Measurements from ENCODE around the gene TAAR5. TPM values are rescaled to one million over a fixed set of nuclear protein-coding genes. Genes with fewer than 3 reads are reported as not detected.

Gene TAAR5
- total and polyA plus RNA-seq, 2 experiments from 2014 or later: not detected

GRCh38 chr6:132552372-132552771 lies 37.2 kb downstream of the TAAR5 start, which contains the start of gene TAAR8:
TSS of gene TAAR8 (plus strand) at chr6:132552672. CDS start at chr6:132552693, 21 bp downstream.
- H3K9me2 ChIP-seq (replicated peaks; ENCODE audit: insufficient read depth): no peaks in the 10 kb centered on the region
- H3K27ac ChIP-seq: no peak within 1 kb of the TSS
- H3K27me3 ChIP-seq: no peaks in the 10 kb centered on the region
- no peaks in the 10 kb centered on the region for H3K36me3 ChIP-seq (replicated peaks; ENCODE audit: insufficient read depth, low read depth)
- no peak within 1 kb of the TSS for H3K4me2 ChIP-seq
- no peaks in the 10 kb centered on the region for H3K4me1 ChIP-seq (ENCODE audit: insufficient read depth)
- 98% methylated on average over 2 of the region's 2 CpGs for WGBS (ENCODE audit: low lambda C conversion rate, missing lambda C conversion rate)
- no peak within 1 kb of the TSS for H3K4me3 ChIP-seq
- no peak for DNase-seq (ENCODE audit: low spot score)
- TF ChIP-seq EZH2 (IDR thresholded peaks at IDR 0.05; ENCODE audit: borderline replicate concordance): no peak
- no peaks in the 10 kb centered on the region for H3K9me3 ChIP-seq (ENCODE audit: low read depth)
- H4K20me1 ChIP-seq (ENCODE audit: insufficient read depth, poor library complexity, severe bottlenecking): no peaks in the 10 kb centered on the region
- no peak within 1 kb of the TSS for H2AFZ ChIP-seq
- H3K79me2 ChIP-seq: no peaks in the 10 kb centered on the region

DNA sequence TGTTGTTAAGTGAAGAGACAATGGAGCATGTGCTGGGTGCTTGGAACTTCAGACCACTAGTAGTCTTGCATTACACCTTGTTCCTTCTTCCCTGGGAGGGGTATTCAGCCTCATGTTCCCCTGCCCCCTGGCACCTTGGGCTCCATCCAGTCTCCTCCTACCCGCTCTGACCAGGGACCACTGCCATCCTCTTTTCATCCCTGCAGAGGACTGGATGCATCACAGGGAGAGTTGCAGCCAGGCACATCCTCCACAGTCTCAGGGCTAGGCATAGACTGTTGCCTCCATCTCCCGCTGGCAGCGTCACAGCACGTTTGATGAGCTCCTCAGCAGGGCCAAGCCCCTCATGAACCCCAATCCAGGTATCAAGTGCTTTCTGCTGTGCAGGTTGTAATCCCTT lies 38.3 kb downstream of the TAAR5 start:
- no peaks in the 10 kb centered on the region for H3K4me1 ChIP-seq (ENCODE audit: insufficient read depth)
- no peak overlapping the region for H3K4me2 ChIP-seq
- no peak for DNase-seq (ENCODE audit: low spot score)
- H4K20me1 ChIP-seq (ENCODE audit: insufficient read depth, poor library complexity, severe bottlenecking): no peaks in the 10 kb centered on the region
- H3K27me3 ChIP-seq: no peaks in the 10 kb centered on the region
- H3K79me2 ChIP-seq: no peaks in the 10 kb centered on the region
- H3K36me3 ChIP-seq (replicated peaks; ENCODE audit: insufficient read depth, low read depth): no peaks in the 10 kb centered on the region
- H3K4me3 ChIP-seq: no peak overlapping the region
- H2AFZ ChIP-seq: no peak overlapping the region
- no peak overlapping the region for H3K27ac ChIP-seq
- 77% methylated on average over 4 of the region's 4 CpGs for WGBS (ENCODE audit: low lambda C conversion rate, missing lambda C conversion rate)
- H3K9me2 ChIP-seq (replicated peaks; ENCODE audit: insufficient read depth): no peaks in the 10 kb centered on the region
- no peaks in the 10 kb centered on the region for H3K9me3 ChIP-seq (ENCODE audit: low read depth)
- no peak for TF ChIP-seq EZH2phosphoT487 (IDR thresholded peaks at IDR 0.05; ENCODE audit: low read depth, severe bottlenecking, unreplicated experiment)
- TF ChIP-seq, protein P1, sequence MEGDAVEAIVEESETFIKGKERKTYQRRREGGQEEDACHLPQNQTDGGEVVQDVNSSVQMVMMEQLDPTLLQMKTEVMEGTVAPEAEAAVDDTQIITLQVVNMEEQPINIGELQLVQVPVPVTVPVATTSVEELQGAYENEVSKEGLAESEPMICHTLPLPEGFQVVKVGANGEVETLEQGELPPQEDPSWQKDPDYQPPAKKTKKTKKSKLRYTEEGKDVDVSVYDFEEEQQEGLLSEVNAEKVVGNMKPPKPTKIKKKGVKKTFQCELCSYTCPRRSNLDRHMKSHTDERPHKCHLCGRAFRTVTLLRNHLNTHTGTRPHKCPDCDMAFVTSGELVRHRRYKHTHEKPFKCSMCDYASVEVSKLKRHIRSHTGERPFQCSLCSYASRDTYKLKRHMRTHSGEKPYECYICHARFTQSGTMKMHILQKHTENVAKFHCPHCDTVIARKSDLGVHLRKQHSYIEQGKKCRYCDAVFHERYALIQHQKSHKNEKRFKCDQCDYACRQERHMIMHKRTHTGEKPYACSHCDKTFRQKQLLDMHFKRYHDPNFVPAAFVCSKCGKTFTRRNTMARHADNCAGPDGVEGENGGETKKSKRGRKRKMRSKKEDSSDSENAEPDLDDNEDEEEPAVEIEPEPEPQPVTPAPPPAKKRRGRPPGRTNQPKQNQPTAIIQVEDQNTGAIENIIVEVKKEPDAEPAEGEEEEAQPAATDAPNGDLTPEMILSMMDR (IDR thresholded peaks at IDR 0.05; ENCODE audit: poor library complexity): no peak

DNA sequence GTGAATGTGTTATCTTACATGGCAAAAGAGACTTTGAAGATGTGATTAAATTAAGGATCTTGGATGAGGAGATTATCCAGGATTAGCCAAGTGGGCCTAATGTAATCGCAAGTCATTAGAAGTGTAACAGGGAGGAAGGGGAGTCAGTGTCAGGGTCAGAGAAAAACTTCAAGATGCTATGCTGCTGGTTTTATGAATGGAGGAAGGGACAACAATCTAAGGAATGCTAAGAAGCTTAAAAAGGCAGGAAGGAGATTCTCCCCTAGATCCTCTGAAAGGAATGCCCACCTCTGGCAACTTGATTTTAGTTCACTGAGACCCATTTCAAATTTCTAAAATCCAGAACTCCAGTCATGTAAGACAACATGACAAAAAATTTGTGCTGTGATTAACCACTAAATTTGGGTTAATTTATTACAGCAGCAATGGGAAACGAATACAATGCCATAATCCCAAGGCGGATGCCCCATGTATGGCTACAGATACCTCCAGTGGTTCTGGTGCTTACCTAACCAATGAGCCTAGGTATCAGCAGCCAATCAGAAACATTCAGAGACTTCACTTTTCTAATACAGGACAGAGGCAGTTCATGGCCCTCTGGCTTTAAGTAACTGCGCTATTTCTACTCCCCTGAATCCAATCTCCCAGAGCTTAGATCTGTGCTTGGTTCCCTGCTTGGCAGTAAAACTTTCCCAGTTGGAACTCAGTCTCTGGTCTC lies 40.6 kb downstream of the TAAR5 start:
- H2AFZ ChIP-seq: no peak overlapping the region
- no peaks in the 10 kb centered on the region for H3K9me2 ChIP-seq (replicated peaks; ENCODE audit: insufficient read depth)
- H3K4me1 ChIP-seq (ENCODE audit: insufficient read depth): no peaks in the 10 kb centered on the region
- H3K4me3 ChIP-seq: no peak overlapping the region
- no peak for DNase-seq (ENCODE audit: low spot score)
- TF ChIP-seq EZH2 (IDR thresholded peaks at IDR 0.05; ENCODE audit: borderline replicate concordance): no peak
- TF ChIP-seq, protein P1 (IDR thresholded peaks at IDR 0.05; ENCODE audit: poor library complexity): no peak
- TF ChIP-seq EZH2phosphoT487 (IDR thresholded peaks at IDR 0.05; ENCODE audit: low read depth, severe bottlenecking, unreplicated experiment): no peak
- WGBS (ENCODE audit: low lambda C conversion rate, missing lambda C conversion rate): 87% methylated on average over 4 of the region's 4 CpGs
- H3K79me2 ChIP-seq: no peaks in the 10 kb centered on the region
- no peaks in the 10 kb centered on the region for H4K20me1 ChIP-seq (ENCODE audit: insufficient read depth, poor library complexity, severe bottlenecking)
- no peak overlapping the region for H3K27ac ChIP-seq
- no peaks in the 10 kb centered on the region for H3K9me3 ChIP-seq (ENCODE audit: low read depth)
- H3K36me3 ChIP-seq (replicated peaks; ENCODE audit: insufficient read depth, low read depth): no peaks in the 10 kb centered on the region
- H3K27me3 ChIP-seq: no peaks in the 10 kb centered on the region
- no peak overlapping the region for H3K4me2 ChIP-seq

DNA sequence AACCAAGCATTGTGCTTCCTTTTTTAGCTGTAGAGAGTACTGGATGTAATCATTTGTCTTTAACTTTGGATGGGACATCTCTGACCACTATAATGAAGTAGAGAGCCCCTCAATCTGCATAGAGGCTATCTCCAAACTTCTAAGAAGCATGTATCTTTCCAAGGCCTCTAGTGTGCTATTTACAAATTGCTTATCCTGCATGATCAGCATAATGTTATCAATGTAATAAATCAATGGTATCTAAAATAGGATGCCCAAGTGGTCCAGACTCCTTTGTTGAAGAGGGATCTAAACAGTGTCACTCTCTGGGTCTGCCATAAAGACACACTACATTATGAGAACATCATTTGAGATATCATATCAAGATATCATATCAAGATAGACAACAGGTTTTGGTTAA lies 44.7 kb downstream of the TAAR5 start:
- TF ChIP-seq, protein P1 (IDR thresholded peaks at IDR 0.05; ENCODE audit: poor library complexity): no peak
- no peak for TF ChIP-seq EZH2 (IDR thresholded peaks at IDR 0.05; ENCODE audit: borderline replicate concordance)
- TF ChIP-seq EZH2phosphoT487 (IDR thresholded peaks at IDR 0.05; ENCODE audit: low read depth, severe bottlenecking, unreplicated experiment): no peak
- no peak overlapping the region for H3K4me3 ChIP-seq
- H3K27me3 ChIP-seq: no peaks in the 10 kb centered on the region
- no peaks in the 10 kb centered on the region for H3K79me2 ChIP-seq
- H2AFZ ChIP-seq: no peak overlapping the region
- DNase-seq (ENCODE audit: low spot score): no peak
- H3K4me1 ChIP-seq (ENCODE audit: insufficient read depth): no peaks in the 10 kb centered on the region
- no peaks in the 10 kb centered on the region for H3K9me3 ChIP-seq (ENCODE audit: low read depth)
- H4K20me1 ChIP-seq (ENCODE audit: insufficient read depth, poor library complexity, severe bottlenecking): no peaks in the 10 kb centered on the region
- H3K36me3 ChIP-seq (replicated peaks; ENCODE audit: insufficient read depth, low read depth): no peaks in the 10 kb centered on the region
- H3K27ac ChIP-seq: no peak overlapping the region
- no peaks in the 10 kb centered on the region for H3K9me2 ChIP-seq (replicated peaks; ENCODE audit: insufficient read depth)
- H3K4me2 ChIP-seq: no peak overlapping the region

Small RNAs within 50 kb of the gene (small RNA-seq; reads per million reads assigned to genes)
- not detected for gene TAAR7P

Other genes starting within 250 kb of the TAAR5 start
- gene MOXD1, start 188.3 kb downstream of the TAAR5 start, total RNA-seq: 16.7 and 16.8 TPM in 2 replicates
- 9.0 and 11.7 TPM in 2 replicates for gene MOXD1, start 188.3 kb downstream of the TAAR5 start, polyA plus RNA-seq
- gene STX7, start 76.6 kb downstream of the TAAR5 start, total RNA-seq: 39.3 and 41.3 TPM in 2 replicates
- gene STX7, start 76.6 kb downstream of the TAAR5 start, polyA plus RNA-seq: 38.4 and 42.0 TPM in 2 replicates
- not detected in 2 replicates for gene TAAR9, start 51.5 kb downstream of the TAAR5 start, total RNA-seq
- gene TAAR9, start 51.5 kb downstream of the TAAR5 start, polyA plus RNA-seq: not detected in 2 replicates
- gene TAAR8, start 37.1 kb downstream of the TAAR5 start, total RNA-seq: not detected in 2 replicates
- gene TAAR8, start 37.1 kb downstream of the TAAR5 start, polyA plus RNA-seq: not detected in 2 replicates
- not detected in 2 replicates for gene TAAR6, start 19.4 kb downstream of the TAAR5 start, total RNA-seq
- not detected in 2 replicates for gene TAAR6, start 19.4 kb downstream of the TAAR5 start, polyA plus RNA-seq
- not detected in 2 replicates for gene TAAR2, start 34.5 kb upstream of the TAAR5 start, total RNA-seq
- gene TAAR2, start 34.5 kb upstream of the TAAR5 start, polyA plus RNA-seq: not detected in 2 replicates
- not detected in 2 replicates for gene TAAR1, start 69.4 kb upstream of the TAAR5 start, total RNA-seq
- not detected in 2 replicates for gene TAAR1, start 69.4 kb upstream of the TAAR5 start, polyA plus RNA-seq
- gene VNN1, start 124.3 kb upstream of the TAAR5 start, total RNA-seq: 1.2 and 1.4 TPM in 2 replicates
- gene VNN1, start 124.3 kb upstream of the TAAR5 start, polyA plus RNA-seq: 0.46 and 0.93 TPM in 2 replicates
- gene VNN2, start 168.2 kb upstream of the TAAR5 start, total RNA-seq: 4.0 and 6.8 TPM in 2 replicates
- 1.1 and 1.9 TPM in 2 replicates for gene VNN2, start 168.2 kb upstream of the TAAR5 start, polyA plus RNA-seq
- gene SLC18B1, start 208.9 kb upstream of the TAAR5 start, total RNA-seq: 27.3 and 28.8 TPM in 2 replicates
- 10.6 and 20.0 TPM in 2 replicates for gene SLC18B1, start 208.9 kb upstream of the TAAR5 start, polyA plus RNA-seq
- gene RPS12, start 224.8 kb upstream of the TAAR5 start, total RNA-seq: 1,429 and 1,761 TPM in 2 replicates
- gene RPS12, start 224.8 kb upstream of the TAAR5 start, polyA plus RNA-seq: 421 and 442 TPM in 2 replicates